Skin of body (tissue), 2 donors: Measurements from ENCODE around the gene EMILIN2. TPM values are rescaled to one million over a fixed set of nuclear protein-coding genes. Genes with fewer than 3 reads are reported as not detected.
"Not testable (repeated sequence)": the region's sequence is repeated elsewhere in the genome, so short reads cannot be mapped to it uniquely, and the experiment has no call there.

Source experiments
- DNase-seq: peaks from one replicate; lab custom pipeline; 2025; lab: John Stamatoyannopoulos, UW
- total RNA-seq: library from RNA; depleted of rRNA; stranded (reverse); fragments of >200 nt; gene quantifications from one replicate; pipeline ENCODE4 v1.2.3, GENCODE V29; 2014

The EMILIN2 gene
- total RNA-seq, 1 donor from 2014 or later = 37.6 TPM

GRCh38 chr18:2914185-2914880 lies 67.5 kb downstream of the EMILIN2 start:
- peak; percentile 45 for DNase-seq

- no peak for DNase-seq
These were observed 68.1 kb downstream of the EMILIN2 start for GRCh38 chr18:2914881-2915240.

- DNase-seq = not testable (repeated sequence)
These were observed 68.7 kb downstream of the EMILIN2 start for GRCh38 chr18:2915486-2915885.

GRCh38 chr18:2916184-2916583 lies 69.4 kb downstream of the EMILIN2 start:
- DNase-seq = no peak

- no peak for DNase-seq
These were observed 70.6 kb downstream of the EMILIN2 start for GRCh38 chr18:2917259-2918047.

- DNase-seq = no peak
These were observed 72.2 kb downstream of the EMILIN2 start for GRCh38 chr18:2918761-2919550.

GRCh38 chr18:2919600-2919999 lies 72.8 kb downstream of the EMILIN2 start:
- no peak for DNase-seq

- DNase-seq = no peak
These were observed 73.2 kb downstream of the EMILIN2 start for GRCh38 chr18:2920027-2920426.

GRCh38 chr18:2920546-2921343 lies 73.9 kb downstream of the EMILIN2 start:
- DNase-seq = no peak

GRCh38 chr18:2921778-2922177 lies 75.0 kb downstream of the EMILIN2 start:
- no peak for DNase-seq

- no peak for DNase-seq
These were observed 76.7 kb downstream of the EMILIN2 start for GRCh38 chr18:2923464-2923863.

GRCh38 chr18:2924920-2925319 lies 78.1 kb downstream of the EMILIN2 start:
- no peak for DNase-seq

GRCh38 chr18:2926528-2926927 lies 79.7 kb downstream of the EMILIN2 start:
- DNase-seq = no peak

- no peak for DNase-seq
These were observed 80.9 kb downstream of the EMILIN2 start for GRCh38 chr18:2927745-2928144.

- DNase-seq = peak; percentile 50
These were observed 85.7 kb downstream of the EMILIN2 start for GRCh38 chr18:2932247-2933181.

GRCh38 chr18:2933995-2934394 lies 87.2 kb downstream of the EMILIN2 start:
- no peak for DNase-seq

- DNase-seq = no peak
These were observed 88.8 kb downstream of the EMILIN2 start for GRCh38 chr18:2935438-2936192.

GRCh38 chr18:2939317-2939716 lies 92.5 kb downstream of the EMILIN2 start:
- no peak for DNase-seq

GRCh38 chr18:2948038-2948437 lies 101.2 kb downstream of the EMILIN2 start:
- DNase-seq = no peak
